Mononuclear cell (primary cell): ENCODE results near the gene NDST4. TPM values are rescaled to one million over a fixed set of nuclear protein-coding genes. Genes with fewer than 3 reads are reported as not detected.

Experiments
- H3K27me3 ChIP-seq: 2 replicates; pipeline ENCODE4 v1.6.0; 2011; ENCODE audit warnings: low read length, control low read depth; ENCODE audit not compliant: insufficient read depth
- H3K4me1 ChIP-seq: 2 replicates; pipeline ENCODE4 v1.5.1; 2011; ENCODE audit warnings: mild to moderate bottlenecking, low read length, control low read depth; ENCODE audit not compliant: insufficient read depth
- H3K4me3 ChIP-seq: 2 replicates; pipeline ENCODE4 v1.5.1; 2011; ENCODE audit warnings: mild to moderate bottlenecking, low read length, moderate library complexity
- H3K9me3 ChIP-seq: 2 replicates; pipeline ENCODE4 v1.5.1; 2011; ENCODE audit warnings: low read depth, mild to moderate bottlenecking, control low read depth, low read length
- total RNA-seq: library from RNA; depleted of rRNA; stranded (reverse); fragments of >200 nt; gene quantifications from one replicate; pipeline ENCODE4 v1.2.3, GENCODE V29; 2012

The NDST4 gene
- total RNA-seq, 1 donor: not detected

GRCh38 chr4:114815760-114816159, 297.7 kb downstream of the NDST4 start:
- Histone ChIP-seq H3K9me3 (no peaks in the 10 kb centered on the region), H3K4me3 (no peak overlapping the region), H3K27me3 (no peaks in the 10 kb centered on the region), H3K4me1 (no peaks in the 10 kb centered on the region)

GRCh38 chr4:114813961-114814360, 299.5 kb downstream of the NDST4 start:
- Histone ChIP-seq H3K4me1 (no peaks in the 10 kb centered on the region), H3K4me3 (no peak overlapping the region), H3K27me3 (no peaks in the 10 kb centered on the region), H3K9me3 (no peaks in the 10 kb centered on the region)

GRCh38 chr4:114811564-114812301, 301.7 kb downstream of the NDST4 start:
- no peaks in the 10 kb centered on the region for H3K9me3 ChIP-seq
- H3K4me1 ChIP-seq: no peaks in the 10 kb centered on the region
- H3K4me3 ChIP-seq: no peak overlapping the region
- no peaks in the 10 kb centered on the region for H3K27me3 ChIP-seq

GRCh38 chr4:114807759-114808404, 305.5 kb downstream of the NDST4 start:
- H3K4me3 ChIP-seq: no peak overlapping the region
- no peaks in the 10 kb centered on the region for H3K9me3 ChIP-seq
- H3K27me3 ChIP-seq: no peaks in the 10 kb centered on the region
- no peaks in the 10 kb centered on the region for H3K4me1 ChIP-seq

DNA sequence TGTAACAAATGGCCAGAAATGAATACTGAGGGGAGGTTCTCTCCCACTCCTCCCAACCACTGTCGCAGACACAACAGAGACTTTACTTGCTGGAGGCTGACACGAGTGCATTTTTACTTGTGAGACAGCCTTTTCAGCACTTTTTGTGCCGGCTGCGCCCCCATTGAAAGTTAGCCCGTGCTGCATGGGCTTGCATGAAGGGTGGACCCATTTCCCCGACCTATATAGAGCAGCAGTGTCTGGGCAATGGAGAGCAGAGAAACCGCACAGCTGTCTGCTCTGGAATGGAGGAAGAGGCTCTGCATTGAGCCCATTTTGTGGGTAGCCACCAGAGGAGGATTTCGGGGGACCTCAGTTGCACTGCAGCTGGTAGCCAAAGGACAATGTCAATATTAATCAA, 306.1 kb downstream of the NDST4 start:
- Histone ChIP-seq H3K9me3 (no peaks in the 10 kb centered on the region), H3K4me1 (no peaks in the 10 kb centered on the region), H3K27me3 (no peaks in the 10 kb centered on the region), H3K4me3 (no peak overlapping the region)

DNA sequence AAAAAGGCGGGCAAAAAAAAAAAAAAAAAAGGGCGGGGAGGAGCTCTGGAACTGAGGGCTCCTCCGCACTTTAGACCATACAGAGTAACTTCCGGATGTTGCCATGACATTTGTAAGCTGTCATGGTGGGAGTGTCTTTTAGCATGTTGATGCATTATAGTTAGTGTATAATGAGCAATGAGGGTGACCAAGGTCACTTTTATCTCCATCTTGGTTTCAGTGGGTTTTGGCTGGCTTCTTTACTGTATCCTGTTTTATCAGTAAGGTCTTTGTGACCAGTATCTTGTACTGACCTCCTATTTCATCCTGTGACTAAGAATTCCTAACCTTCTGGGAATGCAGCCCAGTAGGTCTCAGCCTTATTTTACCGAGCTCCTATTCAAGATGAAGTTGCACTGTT, 321.4 kb downstream of the NDST4 start:
- Histone ChIP-seq H3K9me3 (no peaks in the 10 kb centered on the region), H3K4me1 (no peaks in the 10 kb centered on the region), H3K4me3 (no peak overlapping the region), H3K27me3 (no peaks in the 10 kb centered on the region)

DNA sequence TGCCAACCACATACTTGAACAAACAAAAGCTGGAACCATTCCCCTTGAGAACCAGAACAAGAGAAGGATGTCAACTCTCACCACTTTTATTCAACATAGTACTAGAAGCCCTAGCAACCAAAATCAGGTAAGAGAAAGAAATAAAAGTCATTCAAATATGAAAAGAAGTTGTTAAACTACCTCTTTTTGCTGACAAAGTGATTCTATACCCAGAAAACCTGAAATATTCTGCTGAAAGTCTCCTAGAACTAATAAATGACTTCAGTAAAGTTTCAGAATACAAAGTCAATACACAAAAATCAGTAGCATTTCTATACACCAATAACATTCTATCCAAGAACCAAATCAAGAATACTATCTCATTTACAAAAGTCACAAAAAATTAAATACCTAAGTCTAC, 327.9 kb downstream of the NDST4 start:
- Histone ChIP-seq H3K4me1 (no peaks in the 10 kb centered on the region), H3K9me3 (no peaks in the 10 kb centered on the region), H3K4me3 (no peak overlapping the region), H3K27me3 (no peaks in the 10 kb centered on the region)

DNA sequence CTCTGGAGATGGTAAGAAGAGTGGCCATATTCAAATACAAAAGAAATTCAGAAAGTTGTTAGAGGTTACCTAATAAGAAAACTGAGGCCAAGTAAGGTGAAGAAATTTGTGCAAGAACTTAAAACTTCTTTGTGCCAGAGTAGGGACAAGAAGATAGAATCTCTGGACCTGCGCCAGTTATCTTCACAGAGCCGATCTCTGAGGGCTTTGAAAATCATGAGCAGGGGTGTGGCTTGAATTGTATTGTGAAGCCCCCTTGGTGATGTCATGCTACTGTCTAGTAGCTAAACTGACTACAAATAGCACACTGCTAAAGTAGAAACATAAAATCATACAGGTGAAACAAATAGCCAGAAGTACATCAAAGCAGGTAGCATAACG, 330.2 kb downstream of the NDST4 start:
- H3K4me3 ChIP-seq: no peak overlapping the region
- no peaks in the 10 kb centered on the region for H3K9me3 ChIP-seq
- no peaks in the 10 kb centered on the region for H3K27me3 ChIP-seq
- no peaks in the 10 kb centered on the region for H3K4me1 ChIP-seq

DNA sequence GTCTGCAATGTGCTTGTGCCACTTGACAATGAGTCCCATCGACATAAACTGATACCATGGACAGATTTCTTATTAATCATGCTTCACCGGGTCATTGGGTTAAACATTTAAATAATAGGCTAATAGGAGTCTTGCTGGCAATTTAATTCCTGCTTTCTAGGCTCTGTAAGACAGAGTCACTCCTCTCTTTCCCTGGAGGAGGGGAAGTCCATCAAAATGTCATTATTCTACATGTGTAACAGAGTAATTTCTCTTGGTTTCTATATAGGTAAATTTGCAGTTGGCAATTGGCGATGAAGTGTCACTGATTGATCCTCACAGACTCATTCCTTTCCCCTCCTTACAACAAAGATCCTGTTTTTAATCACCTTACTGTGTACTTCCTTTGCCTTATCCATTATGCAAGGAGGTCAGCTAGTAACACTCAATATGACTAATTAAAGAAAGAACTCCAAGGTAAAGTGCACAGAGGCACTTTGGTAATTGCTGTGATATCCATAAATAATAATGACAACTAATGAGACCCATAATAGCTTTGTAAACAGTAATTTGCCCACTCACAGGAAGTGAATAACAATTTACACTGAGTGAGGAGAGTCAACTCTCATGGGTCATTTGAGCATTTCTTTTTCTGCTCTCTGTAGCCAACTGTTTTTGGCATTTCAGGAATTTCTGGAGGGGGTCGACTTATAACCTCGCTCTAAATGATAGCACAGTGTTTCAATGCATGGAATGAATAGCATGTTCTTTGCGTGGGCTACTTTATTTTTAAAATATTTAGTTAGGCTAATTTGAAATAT, 330.8 kb downstream of the NDST4 start:
- Histone ChIP-seq H3K9me3 (no peaks in the 10 kb centered on the region), H3K4me1 (no peaks in the 10 kb centered on the region), H3K4me3 (no peak overlapping the region), H3K27me3 (no peaks in the 10 kb centered on the region)

GRCh38 chr4:114780205-114780604, 333.2 kb downstream of the NDST4 start:
- no peaks in the 10 kb centered on the region for H3K27me3 ChIP-seq
- H3K4me3 ChIP-seq: no peak overlapping the region
- H3K4me1 ChIP-seq: no peaks in the 10 kb centered on the region
- H3K9me3 ChIP-seq: no peaks in the 10 kb centered on the region
